Measurements from ENCODE around the gene PDF.

DNA sequence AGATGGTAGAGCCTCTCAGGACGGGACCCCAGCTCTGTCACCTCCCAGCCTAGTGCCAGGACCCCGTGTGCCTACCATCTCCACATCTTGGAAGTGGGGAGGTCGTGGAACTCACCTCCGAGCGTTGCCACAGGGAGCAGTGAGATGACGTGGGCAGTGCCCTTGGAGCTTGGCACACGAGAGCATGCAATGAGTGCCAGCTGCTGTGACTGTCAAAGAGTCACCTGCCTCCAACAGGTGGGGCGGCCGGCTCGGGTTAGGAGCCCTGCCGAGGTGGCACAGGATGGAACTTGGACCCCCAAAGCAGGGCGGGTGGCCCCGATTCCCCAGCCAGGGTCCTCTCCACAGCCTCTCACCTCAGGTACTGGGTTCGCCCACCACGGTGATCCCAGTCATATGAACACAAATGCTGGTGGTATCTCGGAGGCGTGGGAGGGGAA is 13.8 kb downstream of the PDF start:
- TF ChIP-seq, protein P1, sequence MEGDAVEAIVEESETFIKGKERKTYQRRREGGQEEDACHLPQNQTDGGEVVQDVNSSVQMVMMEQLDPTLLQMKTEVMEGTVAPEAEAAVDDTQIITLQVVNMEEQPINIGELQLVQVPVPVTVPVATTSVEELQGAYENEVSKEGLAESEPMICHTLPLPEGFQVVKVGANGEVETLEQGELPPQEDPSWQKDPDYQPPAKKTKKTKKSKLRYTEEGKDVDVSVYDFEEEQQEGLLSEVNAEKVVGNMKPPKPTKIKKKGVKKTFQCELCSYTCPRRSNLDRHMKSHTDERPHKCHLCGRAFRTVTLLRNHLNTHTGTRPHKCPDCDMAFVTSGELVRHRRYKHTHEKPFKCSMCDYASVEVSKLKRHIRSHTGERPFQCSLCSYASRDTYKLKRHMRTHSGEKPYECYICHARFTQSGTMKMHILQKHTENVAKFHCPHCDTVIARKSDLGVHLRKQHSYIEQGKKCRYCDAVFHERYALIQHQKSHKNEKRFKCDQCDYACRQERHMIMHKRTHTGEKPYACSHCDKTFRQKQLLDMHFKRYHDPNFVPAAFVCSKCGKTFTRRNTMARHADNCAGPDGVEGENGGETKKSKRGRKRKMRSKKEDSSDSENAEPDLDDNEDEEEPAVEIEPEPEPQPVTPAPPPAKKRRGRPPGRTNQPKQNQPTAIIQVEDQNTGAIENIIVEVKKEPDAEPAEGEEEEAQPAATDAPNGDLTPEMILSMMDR (conservative IDR thresholded peaks at IDR 0.05 in 1 of 2, IDR thresholded peaks at IDR 0.05 in 1 of 2; ENCODE audit: low read depth in 1 of 2, low read length in 2 of 2), result no peak
- no peak for TF ChIP-seq EZH2 (IDR thresholded peaks at IDR 0.05; ENCODE audit: low read length, missing control alignments)

Data from fibroblast of lung (primary cell).